Measurements from ENCODE around the gene XYLB. TPM values are rescaled to one million over a fixed set of nuclear protein-coding genes. Genes with fewer than 3 reads are reported as not detected.

Gene XYLB
- total RNA-seq, 6 experiments from 2014 or later: 26.2 to 48.3 (median 36.6) TPM

GRCh38 chr3:38386992-38387750, 40.6 kb downstream of the XYLB start:
- Histone ChIP-seq H3K27ac (no peak overlapping the region), H3K4me1 (peaks cover 0 to 15% (median 7%) of the 10 kb centered on the region in 4 donors), H3K36me3 (peaks cover 0 to 35% (median 2%) of the 10 kb centered on the region in 4 donors), H3K9me3 (no peaks in the 10 kb centered on the region), H3K27me3 (no peaks in the 10 kb centered on the region), H3K4me3 (no peak overlapping the region)
- DNase-seq (peak in 1 of 3 donors; percentile 17), ATAC-seq (peak in 2 of 4 donors; percentile 40 to 53)
- intact Hi-C loops (cut with DNase I): no loop called here
- TF ChIP-seq, protein P1, sequence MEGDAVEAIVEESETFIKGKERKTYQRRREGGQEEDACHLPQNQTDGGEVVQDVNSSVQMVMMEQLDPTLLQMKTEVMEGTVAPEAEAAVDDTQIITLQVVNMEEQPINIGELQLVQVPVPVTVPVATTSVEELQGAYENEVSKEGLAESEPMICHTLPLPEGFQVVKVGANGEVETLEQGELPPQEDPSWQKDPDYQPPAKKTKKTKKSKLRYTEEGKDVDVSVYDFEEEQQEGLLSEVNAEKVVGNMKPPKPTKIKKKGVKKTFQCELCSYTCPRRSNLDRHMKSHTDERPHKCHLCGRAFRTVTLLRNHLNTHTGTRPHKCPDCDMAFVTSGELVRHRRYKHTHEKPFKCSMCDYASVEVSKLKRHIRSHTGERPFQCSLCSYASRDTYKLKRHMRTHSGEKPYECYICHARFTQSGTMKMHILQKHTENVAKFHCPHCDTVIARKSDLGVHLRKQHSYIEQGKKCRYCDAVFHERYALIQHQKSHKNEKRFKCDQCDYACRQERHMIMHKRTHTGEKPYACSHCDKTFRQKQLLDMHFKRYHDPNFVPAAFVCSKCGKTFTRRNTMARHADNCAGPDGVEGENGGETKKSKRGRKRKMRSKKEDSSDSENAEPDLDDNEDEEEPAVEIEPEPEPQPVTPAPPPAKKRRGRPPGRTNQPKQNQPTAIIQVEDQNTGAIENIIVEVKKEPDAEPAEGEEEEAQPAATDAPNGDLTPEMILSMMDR (IDR thresholded peaks at IDR 0.05): no peak
- TF ChIP-seq POLR2A (IDR thresholded peaks at IDR 0.05): no peak
- WGBS (ENCODE audit: insufficient coverage, low coverage, low lambda C conversion rate, missing lambda C conversion rate): 83% methylated on average over 4 of the region's 5 CpGs

DNA sequence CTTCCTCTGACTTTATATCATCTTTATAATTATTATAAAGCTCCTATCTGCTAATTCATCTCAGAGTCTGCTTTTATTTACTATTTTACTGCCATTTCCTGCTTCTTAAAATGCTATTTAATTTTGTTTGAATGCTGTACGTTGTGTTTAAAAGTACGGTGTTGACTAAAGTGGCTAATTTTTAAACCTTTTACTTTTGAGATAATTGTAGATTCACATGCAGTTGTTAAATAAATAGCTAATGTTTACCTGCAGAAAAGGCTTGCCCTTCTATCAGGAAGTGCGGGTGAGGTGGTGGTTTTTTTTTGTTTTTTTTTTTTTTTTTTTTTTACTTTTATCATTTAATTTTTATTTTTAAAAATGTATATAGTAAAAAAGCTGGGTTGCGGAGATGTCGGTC, 41.3 kb downstream of the XYLB start:
- 55% methylated on average over 5 of the region's 5 CpGs for WGBS (ENCODE audit: insufficient coverage, low coverage, low lambda C conversion rate, missing lambda C conversion rate)
- peak; percentile 45 to 92 (median 76) for ATAC-seq

DNA sequence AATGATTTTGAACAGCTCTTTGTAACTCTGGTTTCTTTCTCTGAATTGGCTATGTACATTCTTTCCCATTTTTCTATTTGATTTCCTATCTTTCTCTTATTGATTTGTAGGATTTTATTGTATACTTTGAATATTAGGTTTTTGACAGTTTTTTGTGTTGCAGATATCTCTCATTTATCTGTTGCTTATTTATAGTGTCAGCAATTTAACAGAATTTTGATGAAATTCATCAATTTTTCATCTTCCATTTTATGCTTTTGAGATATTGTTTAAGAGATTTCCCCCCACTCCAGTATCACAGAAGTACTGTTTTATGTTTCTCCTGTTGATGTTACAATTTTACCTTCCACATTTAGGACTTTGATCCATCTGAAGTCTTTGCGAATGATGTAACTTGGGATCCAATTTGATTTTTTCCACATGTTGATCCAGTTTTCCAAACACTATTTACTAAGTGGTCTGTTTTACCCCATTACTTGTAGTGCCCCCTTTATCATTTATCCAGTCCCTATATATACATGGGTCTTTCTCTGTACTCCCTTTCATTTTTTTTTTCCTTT, 46.1 kb downstream of the XYLB start:
- ATAC-seq: no peak
- Histone ChIP-seq H3K4me1 (peaks cover 0 to 12% (median 4%) of the 10 kb centered on the region in 4 donors), H3K9me3 (no peaks in the 10 kb centered on the region), H3K27ac (no peak overlapping the region), H3K27me3 (no peaks in the 10 kb centered on the region), H3K36me3 (peaks cover 0 to 31% (median 13%) of the 10 kb centered on the region in 4 donors), H3K4me3 (no peak overlapping the region)
- no peak for TF ChIP-seq POLR2A (IDR thresholded peaks at IDR 0.05)
- TF ChIP-seq, protein P1 (IDR thresholded peaks at IDR 0.05): no peak
- 30% methylated on average over 1 of the region's 1 CpG for WGBS (ENCODE audit: insufficient coverage, low coverage, low lambda C conversion rate, missing lambda C conversion rate)
- intact Hi-C loops (cut with DNase I): no loop called here
- no peak for DNase-seq

More for the DNA sequence above, 41.3 kb downstream of the XYLB start:
- Histone ChIP-seq H3K27me3 (no peaks in the 10 kb centered on the region), H3K4me3 (no peak overlapping the region), H3K36me3 (peaks cover 0 to 35% (median 2%) of the 10 kb centered on the region in 4 donors), H3K4me1 (peaks cover 0 to 15% (median 7%) of the 10 kb centered on the region in 4 donors), H3K9me3 (no peaks in the 10 kb centered on the region), H3K27ac (peak overlapping the region in 1 of 3 donors; percentile 3)
- intact Hi-C loops (cut with DNase I): no loop called here
- TF ChIP-seq POLR2A (IDR thresholded peaks at IDR 0.05): no peak
- TF ChIP-seq, protein P1 (IDR thresholded peaks at IDR 0.05): no peak
- no peak for DNase-seq

GRCh38 chr3:38396239-38396638, 49.7 kb downstream of the XYLB start:
- no peak for TF ChIP-seq POLR2A (IDR thresholded peaks at IDR 0.05)
- TF ChIP-seq, protein P1 (IDR thresholded peaks at IDR 0.05): no peak
- DNase-seq (no peak), ATAC-seq (no peak)
- H3K9me3 ChIP-seq: no peaks in the 10 kb centered on the region
- 100% methylated on average over 1 of the region's 2 CpGs for WGBS (ENCODE audit: insufficient coverage, low coverage, low lambda C conversion rate, missing lambda C conversion rate)
- H3K4me3 ChIP-seq: no peak overlapping the region
- peaks cover 0 to 5% (median 0%) of the 10 kb centered on the region in 4 donors for H3K4me1 ChIP-seq
- intact Hi-C loops (cut with DNase I): no loop called here
- H3K27ac ChIP-seq: no peak overlapping the region
- no peaks in the 10 kb centered on the region for H3K27me3 ChIP-seq
- H3K36me3 ChIP-seq: peaks cover 0 to 49% (median 21%) of the 10 kb centered on the region in 4 donors

Measured in right lobe of liver (tissue), 6 donors.